Liver (tissue), 9 donors: ENCODE data around the gene HOXC11. TPM values are rescaled to one million over a fixed set of nuclear protein-coding genes. Genes with fewer than 3 reads are reported as not detected.

Source experiments
- DNase-seq: peaks from one replicate; pipeline ENCODE4 v3.0.0-alpha.2; 2017; ENCODE audit warnings: low spot score
- H3K27ac ChIP-seq, 2 donors: one replicate each; pipeline ENCODE4 v1.7.0; 2013; ENCODE audit warnings: inconsistent platforms in 2 of 2, low read length in 2 of 2, control low read depth in 1 of 2, low read depth in 1 of 2, mild to moderate bottlenecking in 1 of 2
- H3K27me3 ChIP-seq, 4 donors: one replicate each; pipeline versions ENCODE4 v1.6.1 to v1.7.0; 2013; ENCODE audit warnings: low read length in 3 of 4, inconsistent platforms in 1 of 4, mild to moderate bottlenecking in 1 of 4, moderate library complexity in 1 of 4; ENCODE audit not compliant: control insufficient read depth in 4 of 4, insufficient read depth in 4 of 4
- H3K36me3 ChIP-seq, 4 donors: one replicate each; pipeline versions ENCODE4 v1.6.1 to v1.7.0; 2013; ENCODE audit warnings: low read length in 3 of 4, mild to moderate bottlenecking in 3 of 4, low read depth in 1 of 4, moderate library complexity in 1 of 4; ENCODE audit not compliant: control insufficient read depth in 4 of 4, insufficient read depth in 3 of 4
- H3K4me1 ChIP-seq, 4 donors: one replicate each; pipeline versions ENCODE4 v1.6.1 to v1.7.0; 2013; ENCODE audit warnings: low read length in 3 of 4, mild to moderate bottlenecking in 3 of 4, moderate library complexity in 1 of 4; ENCODE audit not compliant: control insufficient read depth in 4 of 4, insufficient read depth in 4 of 4
- H3K4me3 ChIP-seq, 3 donors: one replicate each; pipeline versions ENCODE4 v1.6.1 to v1.7.0; 2013; ENCODE audit warnings: low read length in 3 of 3, control low read depth in 1 of 3, low read depth in 1 of 3, mild to moderate bottlenecking in 1 of 3
- H3K9ac ChIP-seq, 2 donors: one replicate each; pipeline ENCODE4 v1.7.0; 2013; ENCODE audit warnings: low read length in 2 of 2, mild to moderate bottlenecking in 2 of 2, moderate library complexity in 2 of 2, control low read depth in 1 of 2, low read depth in 1 of 2
- H3K9me3 ChIP-seq, 4 donors: one replicate each; pipeline versions ENCODE4 v1.6.1 to v1.7.0; 2013; ENCODE audit warnings: low read length in 3 of 4; ENCODE audit not compliant: control insufficient read depth in 4 of 4
- ATF3 ChIP-seq: IDR thresholded peaks from 2 replicates; pipeline ENCODE4 v1.6.1; 2016; ENCODE audit warnings: antibody characterized with exemption
- EGR1 ChIP-seq, 2 donors: IDR thresholded peaks; 2 replicates each; pipeline ENCODE4 v1.6.1; 2016 to 2018; ENCODE audit warnings: antibody characterized with exemption in 2 of 2, low read depth in 2 of 2
- FOXA1 ChIP-seq: IDR thresholded peaks from 2 replicates; pipeline ENCODE4 v1.6.1; 2016; ENCODE audit warnings: antibody characterized with exemption
- FOXA2 ChIP-seq: IDR thresholded peaks from 2 replicates; pipeline ENCODE4 v1.6.1; 2016; ENCODE audit warnings: antibody characterized with exemption
- GABPA ChIP-seq, 2 donors: IDR thresholded peaks in 1 of 2; conservative IDR thresholded peaks in 1 of 2; 2 replicates each; pipeline ENCODE4 v1.6.1; 2016; ENCODE audit warnings: antibody characterized with exemption in 2 of 2, mild to moderate bottlenecking in 1 of 2, moderate library complexity in 1 of 2
- HNF4A ChIP-seq, 2 donors: conservative IDR thresholded peaks; 2 replicates each; pipeline ENCODE4 v1.6.1; 2016; ENCODE audit warnings: antibody characterized with exemption in 2 of 2, mild to moderate bottlenecking in 2 of 2
- HNF4G ChIP-seq: IDR thresholded peaks from 2 replicates; pipeline ENCODE4 v1.6.1; 2016; ENCODE audit warnings: antibody characterized with exemption
- JUND ChIP-seq, 2 donors: IDR thresholded peaks; 2 replicates each; pipeline ENCODE4 v1.6.1; 2016; ENCODE audit warnings: antibody characterized with exemption in 2 of 2
- NR2F2 ChIP-seq: IDR thresholded peaks from 2 replicates; pipeline ENCODE4 v1.6.1; 2016; ENCODE audit warnings: antibody characterized with exemption
- RXRA ChIP-seq, 2 donors: IDR thresholded peaks; 2 replicates each; pipeline ENCODE4 v1.6.1; 2017 to 2018; ENCODE audit warnings: antibody characterized with exemption in 2 of 2, mild to moderate bottlenecking in 1 of 2
- SP1 ChIP-seq: IDR thresholded peaks from 2 replicates; pipeline ENCODE4 v1.6.1; 2018; ENCODE audit warnings: antibody characterized with exemption, mild to moderate bottlenecking
- YY1 ChIP-seq: IDR thresholded peaks from 2 replicates; pipeline ENCODE4 v1.6.1; 2016; ENCODE audit warnings: antibody characterized with exemption, mild to moderate bottlenecking
- WGBS: extraction: QIAGEN DNeasy Blood & Tissue Kit; methylation state at CpG from one replicate; pipeline ENCODE4 v1.1.7; 2013; 5-methylcytosine and 5-hydroxymethylcytosine counted together
- polyA plus RNA-seq, 2 donors: library from polyadenylated mRNA; stranded (reverse) in 1 of 2; unstranded in 1 of 2; fragments of 200-250 nt in 1 of 2; fragments of >200 nt in 1 of 2; fragmentation: Nextera tagmentation in 1 of 2; extraction: Ambion mirVana in 1 of 2; gene quantifications; one replicate each; pipeline versions ENCODE4 v1.2.1 to v1.2.3, GENCODE V29; 2013 to 2015
- total RNA-seq, 2 donors: library from RNA; depleted of rRNA; stranded (reverse); fragments of >200 nt; gene quantifications; one replicate each; pipeline ENCODE4 v1.2.3, GENCODE V29; 2014
- TF ChIP-seq, protein P1 (sequence below): IDR thresholded peaks from 2 replicates; pipeline ENCODE4 v1.6.1; 2016; ENCODE audit warnings: antibody characterized with exemption
- TF ChIP-seq, protein P2 (sequence below): fragments of 150-350 bp; IDR thresholded peaks from 2 replicates; pipeline ENCODE4 v1.5.1; 2017; ENCODE audit warnings: improper control_type of control experiment, low read depth, low read length; ENCODE audit not compliant: missing input control
- donor health status: healthy.
- donor health status: healthy.
- donor health status: healthy.
- donor health status: healthy.
- donor health status: healthy.

Gene HOXC11
- total and polyA plus RNA-seq, 4 donors = not detected

GRCh38 chr12:54024127-54024526, 51.2 kb downstream of the HOXC11 start (continued):
- TF ChIP-seq, protein P1, sequence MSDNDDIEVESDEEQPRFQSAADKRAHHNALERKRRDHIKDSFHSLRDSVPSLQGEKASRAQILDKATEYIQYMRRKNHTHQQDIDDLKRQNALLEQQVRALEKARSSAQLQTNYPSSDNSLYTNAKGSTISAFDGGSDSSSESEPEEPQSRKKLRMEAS = no peak
- TF ChIP-seq ATF3 = no peak
- TF ChIP-seq EGR1 (IDR thresholded peaks at IDR 0.05; ENCODE audit: low read depth in 2 of 2) = no peak
- TF ChIP-seq JUND (IDR thresholded peaks at IDR 0.05) = no peak

- Histone ChIP-seq H3K4me3 (no peak overlapping the region), H3K27ac (no peak overlapping the region), H3K9me3 (no peaks in the 10 kb centered on the region), H3K4me1 (peaks cover 0 to 8% (median 2%) of the 10 kb centered on the region in 4 donors), H3K27me3 (peaks cover 9 to 45% (median 28%) of the 10 kb centered on the region in 4 donors), H3K36me3 (no peaks in the 10 kb centered on the region), H3K9ac (no peak overlapping the region)
- DNase-seq = no peak
- no peak for TF ChIP-seq ATF3
- no peak for TF ChIP-seq HNF4G
- TF ChIP-seq GABPA (IDR thresholded peaks at IDR 0.05 in 1 of 2, conservative IDR thresholded peaks at IDR 0.05 in 1 of 2) = no peak
- TF ChIP-seq FOXA1 = no peak
- no peak for TF ChIP-seq SP1
- no peak for TF ChIP-seq RXRA (IDR thresholded peaks at IDR 0.05)
- WGBS = 27% methylated on average over 5 of the region's 5 CpGs
Observed at GRCh38 chr12:54024581-54025305, 51.8 kb downstream of the HOXC11 start.

- Histone ChIP-seq H3K4me3 (no peak overlapping the region), H3K9ac (no peak overlapping the region), H3K27me3 (peaks cover 12 to 41% (median 28%) of the 10 kb centered on the region in 4 donors), H3K36me3 (no peaks in the 10 kb centered on the region), H3K27ac (no peak overlapping the region), H3K4me1 (peaks cover 0 to 6% (median 1%) of the 10 kb centered on the region in 4 donors), H3K9me3 (no peaks in the 10 kb centered on the region)
- TF ChIP-seq FOXA2 = no peak
- TF ChIP-seq YY1 = no peak
- TF ChIP-seq EGR1 (IDR thresholded peaks at IDR 0.05; ENCODE audit: low read depth in 2 of 2) = no peak
- TF ChIP-seq, protein P1 = no peak
- TF ChIP-seq RXRA (IDR thresholded peaks at IDR 0.05) = no peak
- no peak for TF ChIP-seq NR2F2
- TF ChIP-seq, protein P2, sequence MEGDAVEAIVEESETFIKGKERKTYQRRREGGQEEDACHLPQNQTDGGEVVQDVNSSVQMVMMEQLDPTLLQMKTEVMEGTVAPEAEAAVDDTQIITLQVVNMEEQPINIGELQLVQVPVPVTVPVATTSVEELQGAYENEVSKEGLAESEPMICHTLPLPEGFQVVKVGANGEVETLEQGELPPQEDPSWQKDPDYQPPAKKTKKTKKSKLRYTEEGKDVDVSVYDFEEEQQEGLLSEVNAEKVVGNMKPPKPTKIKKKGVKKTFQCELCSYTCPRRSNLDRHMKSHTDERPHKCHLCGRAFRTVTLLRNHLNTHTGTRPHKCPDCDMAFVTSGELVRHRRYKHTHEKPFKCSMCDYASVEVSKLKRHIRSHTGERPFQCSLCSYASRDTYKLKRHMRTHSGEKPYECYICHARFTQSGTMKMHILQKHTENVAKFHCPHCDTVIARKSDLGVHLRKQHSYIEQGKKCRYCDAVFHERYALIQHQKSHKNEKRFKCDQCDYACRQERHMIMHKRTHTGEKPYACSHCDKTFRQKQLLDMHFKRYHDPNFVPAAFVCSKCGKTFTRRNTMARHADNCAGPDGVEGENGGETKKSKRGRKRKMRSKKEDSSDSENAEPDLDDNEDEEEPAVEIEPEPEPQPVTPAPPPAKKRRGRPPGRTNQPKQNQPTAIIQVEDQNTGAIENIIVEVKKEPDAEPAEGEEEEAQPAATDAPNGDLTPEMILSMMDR = no peak
- no peak for TF ChIP-seq HNF4A (conservative IDR thresholded peaks at IDR 0.05)
- TF ChIP-seq HNF4G = no peak
- TF ChIP-seq JUND (IDR thresholded peaks at IDR 0.05) = no peak
- 17% methylated on average over 7 of the region's 7 CpGs for WGBS
- no peak for DNase-seq
Observed at GRCh38 chr12:54025499-54026405, 52.8 kb downstream of the HOXC11 start.
